ENCODE results near the gene SNRPA. TPM values are rescaled to one million over a fixed set of nuclear protein-coding genes. Genes with fewer than 3 reads are reported as not detected.

Gene SNRPA
- total RNA-seq (100 to 1,000 TPM in 2 of 5 donors, 10 to 100 TPM in 2, 1 to 10 TPM in 1; 4.9 to 258 (median 46.0) TPM), polyA plus RNA-seq (10 to 100 TPM; 33.1 to 74.6 (median 71.6) TPM)
- long read RNA-seq, donor 1, transcript SNRPA-201 (6 exons, 1,621 nt): major isoform, 9 of 11 reads
- long read RNA-seq, donor 1, partial matches to known transcripts: 0 of 11 reads
- long read RNA-seq, donor 1, other reads (novel, unspliced or antisense): 0 of 11 reads
- long read RNA-seq, donor 2, transcript SNRPA-201 (6 exons, 1,621 nt): major isoform, 31 of 33 reads
- long read RNA-seq, donor 2, partial matches to known transcripts: 0 of 33 reads
- long read RNA-seq, donor 2, other reads (novel, unspliced or antisense): 0 of 33 reads
- long read RNA-seq, donor 3, transcript SNRPA-201 (6 exons, 1,621 nt): major isoform, 9 of 9 reads
- long read RNA-seq, donor 3, partial matches to known transcripts: 0 of 9 reads
- long read RNA-seq, donor 3, other reads (novel, unspliced or antisense): 0 of 9 reads
- long read RNA-seq, donor 4, partial matches to known transcripts: 0 of 4 reads
- long read RNA-seq, donor 4, other reads (novel, unspliced or antisense): 0 of 4 reads
- long read RNA-seq, donor 5, transcript SNRPA-201 (6 exons, 1,621 nt): major isoform, 15 of 19 reads
- long read RNA-seq, donor 5, partial matches to known transcripts: 0 of 19 reads
- long read RNA-seq, donor 5, other reads (novel, unspliced or antisense): 0 of 19 reads
- long read RNA-seq, donor 6, transcript SNRPA-201 (6 exons, 1,621 nt): major isoform, 33 of 41 reads
- long read RNA-seq, donor 6, partial matches to known transcripts: 0 of 41 reads
- long read RNA-seq, donor 6, other reads (novel, unspliced or antisense): 0 of 41 reads
- long read RNA-seq, donor 7, transcript SNRPA-201 (6 exons, 1,621 nt): major isoform, 25 of 37 reads
- long read RNA-seq, donor 7, transcript SNRPA-205 (4 exons, 952 nt): minor isoform, 6 of 37 reads
- long read RNA-seq, donor 7, partial matches to known transcripts: 5 of 37 reads
- long read RNA-seq, donor 7, other reads (novel, unspliced or antisense): 0 of 37 reads
- long read RNA-seq, donor 8, transcript SNRPA-201 (6 exons, 1,621 nt): major isoform, 16 of 17 reads
- long read RNA-seq, donor 8, partial matches to known transcripts: 0 of 17 reads
- long read RNA-seq, donor 8, other reads (novel, unspliced or antisense): 0 of 17 reads
- long read RNA-seq, donor 9, transcript SNRPA-201 (6 exons, 1,621 nt): major isoform, 12 of 16 reads
- long read RNA-seq, donor 9, partial matches to known transcripts: 0 of 16 reads
- long read RNA-seq, donor 9, other reads (novel, unspliced or antisense): 0 of 16 reads
- long read RNA-seq, donor 10, transcript SNRPA-201 (6 exons, 1,621 nt): major isoform, 12 of 13 reads
- long read RNA-seq, donor 10, partial matches to known transcripts: 0 of 13 reads
- long read RNA-seq, donor 10, other reads (novel, unspliced or antisense): 0 of 13 reads

GRCh38 chr19:40750874-40751537 lies at the start of gene SNRPA:
TSS of gene SNRPA (plus strand) at chr19:40751203. CDS start at chr19:40751409, 206 bp downstream.
- H3K4me1 ChIP-seq: peaks cover 35 to 70% (median 58%) of the 10 kb centered on the region in 4 donors

GRCh38 chr19:40701758-40702157 lies 49.2 kb upstream of the SNRPA start:
- Histone ChIP-seq H3K4me3 (no peak overlapping the region), H3K27ac (no peak overlapping the region), H3K4me1 (peaks cover 0 to 6% (median 0%) of the 10 kb centered on the region in 4 donors), H3K36me3 (peaks cover 46 to 95% (median 91%) of the 10 kb centered on the region in 4 donors), H3K27me3 (no peaks in the 10 kb centered on the region), H3K9me3 (no peaks in the 10 kb centered on the region)
- WGBS, 5 donors: 93 to 98% (median 96%) methylated on average over 6 of the region's 6 CpGs
- TF ChIP-seq POLR2AphosphoS5 (IDR thresholded peaks at IDR 0.05) (no peak), EP300 (IDR thresholded peaks at IDR 0.05) (no peak), POLR2A (IDR thresholded peaks at IDR 0.05) (no peak), CTCF (IDR thresholded peaks at IDR 0.05) (no peak)
- intact Hi-C loops (cut with DNase I; ENCODE audit: low total_unique reads): no loop called here
- no peak for DNase-seq

More at GRCh38 chr19:40750874-40751537, at the start of gene SNRPA:
- WGBS, 5 donors: 0% methylated on average over 45 to 46 of the region's 46 CpGs
- no peaks in the 10 kb centered on the region for H3K27me3 ChIP-seq
- H3K9me3 ChIP-seq: no peaks in the 10 kb centered on the region
- H3K36me3 ChIP-seq: peaks cover 2 to 10% (median 8%) of the 10 kb centered on the region in 4 donors
- H3K4me3 ChIP-seq: peak within 1 kb of the TSS; percentile 62 to 83 (median 77)
- DNase-seq: peak; percentile 98 to 99
- peak within 1 kb of the TSS; percentile 93 to 98 (median 97) for H3K27ac ChIP-seq
- TF ChIP-seq POLR2AphosphoS5 (IDR thresholded peaks at IDR 0.05) (peak; percentile 71 to 94 (median 91)), CTCF (IDR thresholded peaks at IDR 0.05) (no peak), POLR2A (IDR thresholded peaks at IDR 0.05) (peak in 1 of 4 donors; percentile 41)
- intact Hi-C loops (cut with DNase I; ENCODE audit: low total_unique reads): no loop called here

- peak overlapping the region in 2 of 5 donors; percentile 10 to 30 for H3K27ac ChIP-seq
- DNase-seq: peak; percentile 74 to 84
- no peak overlapping the region for H3K4me3 ChIP-seq
- intact Hi-C loops (cut with DNase I; ENCODE audit: low total_unique reads): no loop called here
- H3K27me3 ChIP-seq: no peaks in the 10 kb centered on the region
- peak in 5 of 7 experiments; percentile 18 to 41 (median 38) for TF ChIP-seq CTCF (IDR thresholded peaks at IDR 0.05)
- TF ChIP-seq POLR2AphosphoS5 (IDR thresholded peaks at IDR 0.05): peak in 1 of 3 donors; percentile 3
- no peak for TF ChIP-seq POLR2A (IDR thresholded peaks at IDR 0.05)
- 52 to 74% (median 63%) methylated on average over 18 of the region's 18 CpGs for WGBS, 5 donors
- H3K36me3 ChIP-seq: peaks cover 47 to 92% (median 91%) of the 10 kb centered on the region in 4 donors
- H3K9me3 ChIP-seq: no peaks in the 10 kb centered on the region
- peaks cover 0 to 6% (median 0%) of the 10 kb centered on the region in 4 donors for H3K4me1 ChIP-seq
Measured at GRCh38 chr19:40702337-40703012, 48.5 kb upstream of the SNRPA start.
